Neural cell (in vitro differentiated cells): ENCODE measurements around the gene PINLYP.

Experiments
- CTCF ChIP-seq: fragments of 450-650 bp; IDR thresholded peaks from 2 replicates; pipeline ENCODE4 v1.5.1; 2014; ENCODE audit warnings: antibody characterized with exemption, mild to moderate bottlenecking, moderate library complexity; ENCODE audit not compliant: poor library complexity, severe bottlenecking
- EZH2 ChIP-seq: fragments of 200-600, 300-800 bp; shearing (Covaris generic), sonication (generic); IDR thresholded peaks from 2 replicates; pipeline ENCODE4 v1.6.1; 2014; ENCODE audit warnings: antibody characterized with exemption, low read length, borderline replicate concordance, mild to moderate bottlenecking; ENCODE audit not compliant: insufficient read depth, poor library complexity, severe bottlenecking
- MXI1 ChIP-seq: fragments of 450-650 bp; conservative IDR thresholded peaks from 2 replicates; pipeline ENCODE4 v1.6.1; 2014; ENCODE audit warnings: antibody characterized with exemption, mild to moderate bottlenecking; ENCODE audit not compliant: poor library complexity, severe bottlenecking
- POLR2AphosphoS5 ChIP-seq: IDR thresholded peaks from 2 replicates; pipeline ENCODE4 v1.6.1; 2012
- RAD21 ChIP-seq: fragments of 450-650 bp; conservative IDR thresholded peaks from 2 replicates; pipeline ENCODE4 v1.6.1; 2014; ENCODE audit warnings: antibody characterized with exemption, mild to moderate bottlenecking, moderate library complexity
- REST ChIP-seq: IDR thresholded peaks from 2 replicates; pipeline ENCODE4 v1.6.1; 2012; ENCODE audit warnings: borderline replicate concordance
- TAF1 ChIP-seq: IDR thresholded peaks from 2 replicates; pipeline ENCODE4 v1.6.1; 2012; ENCODE audit warnings: low read depth

- TF ChIP-seq CTCF (no peak), EZH2 (no peak), POLR2AphosphoS5 (no peak), MXI1 (no peak), RAD21 (no peak), REST (no peak), TAF1 (no peak)
Observed at GRCh38 chr19:43540381-43540780, 35.2 kb upstream of the PINLYP start.
